B cell (primary cell): ENCODE measurements around the gene AFG1L. TPM values are rescaled to one million over a fixed set of nuclear protein-coding genes. Genes with fewer than 3 reads are reported as not detected.
"Not testable (repeated sequence)": the region's sequence is repeated elsewhere in the genome, so short reads cannot be mapped to it uniquely, and the experiment has no call there.

Experiments used
- ATAC-seq: fragments of 200-7000 bp; cut with Tn5 transposase; one replicate; pipeline ENCODE4 v1.10.0; 2021; ENCODE audit warnings: low read depth, mild to moderate bottlenecking, moderate number of reproducible peaks, moderate library complexity
- CTCF ChIA-PET: fragments of 350-600 bp; sonication (Branson Sonifier 250); formaldehyde crosslinking; loops from one replicate; lab custom pipeline; 2021; ENCODE audit warnings: antibody characterized with exemption, inconsistent platforms; lab: Charles Lee
- POLR2A ChIA-PET: fragments of 350-600 bp; sonication (Branson Sonifier 250); formaldehyde crosslinking; loops from one replicate; lab custom pipeline; 2021; ENCODE audit warnings: antibody characterized with exemption; lab: Charles Lee
- DNase-seq: peaks from one replicate; pipeline ENCODE4 v3.0.0; 2013
- H2AFZ ChIP-seq: 2 replicates; pipeline ENCODE4 v1.6.1; 2012; ENCODE audit warnings: mild to moderate bottlenecking, low read depth, low read length; ENCODE audit not compliant: insufficient read depth, poor library complexity, severe bottlenecking
- H3K27ac ChIP-seq, 2 donors: 1 replicate in 1 of 2; 2 replicates in 1 of 2; pipeline ENCODE4 v1.5.1; 2012 to 2013; ENCODE audit warnings: low read length in 2 of 2, mild to moderate bottlenecking in 2 of 2, moderate library complexity in 1 of 2
- H3K27me3 ChIP-seq, 4 experiments: fragments of 200-600 bp in 1 of 4; sonication (generic) in 1 of 4; replicated peaks in 1 of 4; 1 replicate in 2 of 4; 2 replicates in 2 of 4; pipeline versions ENCODE4 v1.6.1 to v1.7.0; 2013 to 2016; ENCODE audit warnings: low read length in 3 of 4, mild to moderate bottlenecking in 2 of 4, mixed read lengths in 1 of 4, moderate library complexity in 1 of 4; ENCODE audit not compliant: insufficient read depth in 4 of 4, control insufficient read depth in 3 of 4; ENCODE audit errors: control extremely low read depth in 1 of 4
- H3K36me3 ChIP-seq, 2 experiments: replicated peaks in 1 of 2; 1 replicate in 1 of 2; 2 replicates in 1 of 2; pipeline versions ENCODE4 v1.6.1 to v1.7.1; 2013; ENCODE audit warnings: low read length in 1 of 2; ENCODE audit not compliant: insufficient read depth in 2 of 2, control insufficient read depth in 1 of 2; ENCODE audit errors: control extremely low read depth in 1 of 2, extremely low read depth in 1 of 2
- H3K4me1 ChIP-seq, 2 donors: fragments of 200-600 bp in 1 of 2; sonication (generic) in 1 of 2; 1 replicate in 1 of 2; 2 replicates in 1 of 2; pipeline versions ENCODE4 v1.5.1 to v1.6.1; 2013 to 2017; ENCODE audit warnings: low read length in 2 of 2; ENCODE audit not compliant: control insufficient read depth in 2 of 2, insufficient read depth in 2 of 2
- H3K4me2 ChIP-seq: replicated peaks from 2 replicates; pipeline ENCODE3; 2012; ENCODE audit warnings: mild to moderate bottlenecking, low read depth, low read length; ENCODE audit not compliant: poor library complexity, severe bottlenecking
- H3K4me3 ChIP-seq, 5 experiments: fragments of 200-600 bp in 1 of 5; sonication (generic) in 1 of 5; 1 replicate in 3 of 5; 2 replicates in 2 of 5; pipeline versions ENCODE4 v1.5.1 to v1.7.0; 2011 to 2016; ENCODE audit warnings: low read length in 4 of 5, mild to moderate bottlenecking in 4 of 5, low read depth in 2 of 5, control low read depth in 1 of 5, moderate library complexity in 1 of 5; ENCODE audit not compliant: insufficient read depth in 1 of 5; ENCODE audit errors: control extremely low read depth in 1 of 5, extremely low read depth in 1 of 5
- H3K79me2 ChIP-seq: fragments of 200-600 bp; sonication (generic); one replicate; pipeline ENCODE4 v1.6.0; 2016; ENCODE audit warnings: low read length; ENCODE audit not compliant: control insufficient read depth, insufficient read depth
- H3K9ac ChIP-seq: fragments of 200-600 bp; sonication (generic); 2 replicates; pipeline ENCODE4 v1.6.1; 2017; ENCODE audit warnings: mild to moderate bottlenecking, low read length, moderate library complexity
- H3K9me3 ChIP-seq, 3 donors: one replicate each; pipeline versions ENCODE4 v1.6.1 to v1.7.1; 2013; ENCODE audit warnings: low read length in 2 of 3; ENCODE audit not compliant: control insufficient read depth in 2 of 3, insufficient read depth in 1 of 3; ENCODE audit errors: control extremely low read depth in 1 of 3
- H4K20me1 ChIP-seq: 2 replicates; pipeline ENCODE4 v1.6.0; 2012; ENCODE audit warnings: mild to moderate bottlenecking, low read length; ENCODE audit not compliant: insufficient read depth, control insufficient read depth, poor library complexity, severe bottlenecking
- H3K27ac Mint-ChIP-seq: one replicate; pipeline ENCODE4 v1.8.0; 2021; ENCODE audit warnings: mixed read lengths
- H3K27me3 Mint-ChIP-seq: one replicate; pipeline ENCODE4 v1.8.0; 2021; ENCODE audit warnings: mixed read lengths
- H3K4me1 Mint-ChIP-seq: one replicate; pipeline ENCODE4 v1.8.0; 2021; ENCODE audit warnings: mixed read lengths
- H3K4me3 Mint-ChIP-seq: one replicate; pipeline ENCODE4 v1.8.0; 2021; ENCODE audit warnings: mixed read lengths
- H3K9me3 Mint-ChIP-seq: one replicate; pipeline ENCODE4 v1.8.0; 2022; ENCODE audit warnings: mixed read lengths; ENCODE audit not compliant: insufficient read depth
- EZH2 ChIP-seq: IDR thresholded peaks from 2 replicates; pipeline ENCODE4 v1.6.1; 2012; ENCODE audit warnings: borderline replicate concordance, low read depth, mild to moderate bottlenecking, moderate library complexity, low read length; ENCODE audit not compliant: insufficient read depth, poor library complexity, severe bottlenecking
- WGBS: methylation state at CpG from one replicate; pipeline ENCODE4 v1.1.5; 2013; ENCODE audit warnings: missing lambda C conversion rate; ENCODE audit not compliant: insufficient coverage; 5-methylcytosine and 5-hydroxymethylcytosine counted together
- intact Hi-C: fragments of 100-400 bp; cut with micrococcal nuclease; formaldehyde crosslinking; loops from one replicate; pipeline ENCODE4 v1.10.0; 2022
- polyA plus RNA-seq: library from polyadenylated mRNA; depleted of rRNA; stranded (reverse); fragments of >200 nt; gene quantifications from 2 replicates; pipeline ENCODE4 v1.2.3, GENCODE V29; 2012
- total RNA-seq, 2 donors: library from RNA; stranded (reverse); fragments of 120-200 nt in 1 of 2; gene quantifications; 1 replicate in 1 of 2; 2 replicates in 1 of 2; pipeline versions ENCODE4 v1.2.3 to v1.2.4, GENCODE V29; 2013 to 2022
- TF ChIP-seq, protein P1 (sequence below): fragments of 200-600 bp; IDR thresholded peaks from one replicate; pipeline ENCODE4 v1.8.0; 2022; ENCODE audit warnings: antibody characterized with exemption, mild to moderate bottlenecking

Gene AFG1L
- total and polyA plus RNA-seq, 2 donors (not counting 1 experiment from before 2014, with no cell fraction given), result 1.8 to 14.2 TPM

DNA sequence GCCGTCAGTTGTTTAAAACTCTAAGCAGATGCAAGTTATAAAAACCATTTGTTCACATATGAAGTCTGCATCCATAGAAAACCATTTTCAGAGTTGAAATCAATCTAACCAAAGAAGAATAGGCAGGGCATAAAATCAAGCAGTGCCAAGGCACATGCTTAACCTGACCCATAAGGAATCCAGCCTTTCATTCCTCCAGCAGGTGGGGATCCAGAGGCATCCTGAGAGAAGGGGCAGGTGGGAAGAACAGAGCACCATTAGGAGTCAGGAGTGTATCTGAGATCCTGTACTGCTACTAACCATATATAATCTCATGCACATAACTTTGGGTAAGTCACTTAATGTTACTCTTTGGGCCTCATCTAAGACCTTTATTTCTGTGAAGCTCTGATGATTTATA is 236.5 kb downstream of the AFG1L start:
- H3K27ac ChIP-seq, result no peak overlapping the region
- intact Hi-C loops, result no loop called here
- H3K4me3 ChIP-seq, result no peak overlapping the region
- ATAC-seq (no peak), DNase-seq (no peak)
- no peaks in the 10 kb centered on the region for H3K27me3 Mint-ChIP-seq
- peaks cover 3% of the 10 kb centered on the region for H3K4me1 Mint-ChIP-seq
- H3K27ac Mint-ChIP-seq, result no peak overlapping the region
- no peak overlapping the region for H2AFZ ChIP-seq
- ChIA-PET CTCF (no interaction called here), POLR2A (no interaction called here)
- no peaks in the 10 kb centered on the region for H3K79me2 ChIP-seq
- no peak overlapping the region for H3K9ac ChIP-seq
- WGBS, result no CpG with 5 or more reads among the region's 1 CpG
- no peak overlapping the region for H3K4me3 Mint-ChIP-seq
- TF ChIP-seq, protein P1, sequence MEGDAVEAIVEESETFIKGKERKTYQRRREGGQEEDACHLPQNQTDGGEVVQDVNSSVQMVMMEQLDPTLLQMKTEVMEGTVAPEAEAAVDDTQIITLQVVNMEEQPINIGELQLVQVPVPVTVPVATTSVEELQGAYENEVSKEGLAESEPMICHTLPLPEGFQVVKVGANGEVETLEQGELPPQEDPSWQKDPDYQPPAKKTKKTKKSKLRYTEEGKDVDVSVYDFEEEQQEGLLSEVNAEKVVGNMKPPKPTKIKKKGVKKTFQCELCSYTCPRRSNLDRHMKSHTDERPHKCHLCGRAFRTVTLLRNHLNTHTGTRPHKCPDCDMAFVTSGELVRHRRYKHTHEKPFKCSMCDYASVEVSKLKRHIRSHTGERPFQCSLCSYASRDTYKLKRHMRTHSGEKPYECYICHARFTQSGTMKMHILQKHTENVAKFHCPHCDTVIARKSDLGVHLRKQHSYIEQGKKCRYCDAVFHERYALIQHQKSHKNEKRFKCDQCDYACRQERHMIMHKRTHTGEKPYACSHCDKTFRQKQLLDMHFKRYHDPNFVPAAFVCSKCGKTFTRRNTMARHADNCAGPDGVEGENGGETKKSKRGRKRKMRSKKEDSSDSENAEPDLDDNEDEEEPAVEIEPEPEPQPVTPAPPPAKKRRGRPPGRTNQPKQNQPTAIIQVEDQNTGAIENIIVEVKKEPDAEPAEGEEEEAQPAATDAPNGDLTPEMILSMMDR, result no peak
- TF ChIP-seq EZH2, result no peak
- no peaks in the 10 kb centered on the region for H3K4me1 ChIP-seq
- no peaks in the 10 kb centered on the region for H3K9me3 ChIP-seq
- no peak overlapping the region for H3K4me2 ChIP-seq
- H3K9me3 Mint-ChIP-seq, result no peaks in the 10 kb centered on the region
- H4K20me1 ChIP-seq, result no peaks in the 10 kb centered on the region
- H3K36me3 ChIP-seq, result no peaks in the 10 kb centered on the region
- H3K27me3 ChIP-seq, result no peaks in the 10 kb centered on the region

DNA sequence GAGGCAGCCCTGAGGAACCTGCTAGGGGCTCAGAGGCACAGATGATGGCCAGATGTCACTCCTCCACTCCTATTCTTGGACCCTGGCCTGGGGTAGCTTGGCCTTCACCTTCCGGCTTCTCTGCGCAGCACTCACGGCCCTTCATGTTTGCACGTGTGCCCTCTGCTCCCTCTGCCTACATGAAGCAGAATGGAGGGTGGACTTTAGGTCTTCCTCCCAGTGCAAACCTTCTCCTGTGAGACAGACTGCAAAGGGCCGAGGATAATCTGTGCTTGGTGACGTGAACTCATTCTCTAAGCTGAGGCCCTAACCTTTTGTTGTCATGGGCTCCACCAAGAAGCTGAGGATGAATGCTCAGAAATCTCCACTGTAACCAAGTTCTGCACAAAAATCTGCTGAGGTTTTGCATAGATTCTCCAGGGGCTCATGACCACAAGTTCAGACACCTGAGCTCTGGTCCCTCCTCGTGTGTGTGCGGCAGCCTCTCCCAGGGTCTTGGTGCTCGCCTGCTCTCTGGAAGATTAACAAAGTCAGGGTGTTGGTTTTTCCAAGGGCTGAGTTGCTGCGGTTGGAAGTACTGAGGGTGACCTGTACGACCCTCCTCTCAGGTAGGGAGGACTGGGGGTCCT is 240.4 kb downstream of the AFG1L start:
- no peak overlapping the region for H3K4me2 ChIP-seq
- no peak overlapping the region for H3K4me3 Mint-ChIP-seq
- no peaks in the 10 kb centered on the region for H4K20me1 ChIP-seq
- H3K4me3 ChIP-seq, result no peak overlapping the region
- ATAC-seq (no peak), DNase-seq (no peak)
- TF ChIP-seq EZH2, result no peak
- TF ChIP-seq, protein P1, result no peak
- no peaks in the 10 kb centered on the region for H3K4me1 ChIP-seq
- H3K9me3 Mint-ChIP-seq, result no peaks in the 10 kb centered on the region
- H2AFZ ChIP-seq, result no peak overlapping the region
- intact Hi-C loops, result no loop called here
- H3K27me3 ChIP-seq, result no peaks in the 10 kb centered on the region
- CTCF ChIA-PET, result interaction anchor here (0.7 to 4.4 kb wide), 2 partner anchors 134 to 538 kb away, joined by 3 to 21 read pairs; no protein-coding TSS in a partner anchor
- H3K27ac Mint-ChIP-seq, result no peak overlapping the region
- peaks cover 3% of the 10 kb centered on the region for H3K4me1 Mint-ChIP-seq
- H3K36me3 ChIP-seq, result no peaks in the 10 kb centered on the region
- H3K27me3 Mint-ChIP-seq, result peaks cover 3% of the 10 kb centered on the region
- H3K79me2 ChIP-seq, result no peaks in the 10 kb centered on the region
- H3K27ac ChIP-seq, result no peak overlapping the region
- WGBS, result 88% methylated on average over 10 of the region's 11 CpGs
- no peaks in the 10 kb centered on the region for H3K9me3 ChIP-seq
- no peak overlapping the region for H3K9ac ChIP-seq
- POLR2A ChIA-PET, result no interaction called here

DNA sequence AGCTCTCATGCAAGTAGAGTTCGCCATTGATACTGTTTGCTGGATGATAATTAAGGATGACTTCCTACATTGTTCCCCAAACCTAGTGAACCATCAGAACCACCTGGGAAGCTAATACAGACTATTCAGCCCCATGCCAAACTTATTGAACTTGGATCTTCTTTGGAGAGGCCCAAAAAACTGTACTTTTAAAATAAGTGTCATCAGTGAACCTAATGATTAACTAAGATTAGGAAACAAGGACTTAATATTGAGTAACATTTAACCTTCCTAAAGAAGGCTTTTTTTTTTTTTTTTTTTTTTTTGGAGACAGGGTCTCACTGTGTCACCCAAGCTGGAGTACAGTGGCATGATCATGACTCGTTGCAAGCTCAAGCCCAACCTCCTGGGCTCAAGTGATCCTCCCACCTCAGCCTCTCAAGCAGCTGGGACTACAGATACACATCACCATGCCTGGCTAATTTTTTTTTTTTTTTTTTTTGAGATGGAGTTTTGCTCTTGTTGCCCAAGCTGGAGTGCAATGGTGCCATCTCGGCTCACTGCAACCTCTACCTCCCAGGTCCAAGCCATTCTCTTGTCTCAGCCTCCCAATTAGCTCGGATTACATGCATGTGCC is 241.2 kb downstream of the AFG1L start:
- CTCF ChIA-PET, result interaction anchor here (0.5 to 4.4 kb wide), 3 partner anchors 44 to 537 kb away, joined by 3 to 21 read pairs (median 3); no protein-coding TSS in a partner anchor
- H3K36me3 ChIP-seq, intact Hi-C loops, H3K4me1 Mint-ChIP-seq, ATAC-seq, H4K20me1 ChIP-seq, H3K27me3 ChIP-seq, H3K27ac Mint-ChIP-seq, H3K9me3 ChIP-seq, H3K4me3 ChIP-seq, H3K4me2 ChIP-seq, H3K9me3 Mint-ChIP-seq, POLR2A ChIA-PET, H3K9ac ChIP-seq, H3K27me3 Mint-ChIP-seq, H3K4me1 ChIP-seq, H3K4me3 Mint-ChIP-seq, H2AFZ ChIP-seq, H3K79me2 ChIP-seq, DNase-seq, H3K27ac ChIP-seq: not testable (repeated sequence)
- WGBS, result no CpG with 5 or more reads among the region's 4 CpGs
